ENCODE results near the gene NR5A2.
A peak's percentile ranks its signal among the peaks of the same experiment; 100 is the strongest.

Gene NR5A2

DNA sequence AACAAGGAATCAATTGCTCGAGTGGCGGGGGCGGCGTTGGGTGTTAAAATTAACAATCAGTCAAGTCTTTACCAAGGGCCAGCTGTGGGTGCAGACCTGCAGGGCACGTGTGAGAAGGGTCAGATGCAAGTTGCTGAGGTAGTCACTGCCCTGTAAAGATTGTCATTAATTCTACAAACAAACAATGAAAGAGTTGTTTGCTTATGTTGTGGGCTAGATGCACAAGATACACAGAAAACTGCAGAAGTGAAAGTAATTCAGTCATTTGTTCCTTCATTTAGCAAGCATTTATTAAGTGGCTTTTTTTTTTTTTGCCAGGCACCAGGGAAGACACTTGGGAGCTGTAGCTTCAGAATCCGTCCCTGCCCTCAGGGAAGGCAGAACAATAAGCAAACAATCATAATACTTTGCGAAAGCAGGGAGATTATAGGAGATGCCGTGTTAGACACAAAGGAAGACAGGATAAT lies 79.5 kb downstream of the NR5A2 start:
- Histone ChIP-seq H3K9me3 (ENCODE audit: control insufficient read depth, low read depth, low read length) (no peaks in the 10 kb centered on the region), H3K27ac (ENCODE audit: low read length) (no peak overlapping the region), H3K4me3 (ENCODE audit: low read length) (no peak overlapping the region), H3K4me1 (ENCODE audit: control insufficient read depth, low read depth, low read length) (no peaks in the 10 kb centered on the region), H3K27me3 (ENCODE audit: control insufficient read depth, insufficient read depth, low read length) (no peaks in the 10 kb centered on the region), H3K36me3 (ENCODE audit: control insufficient read depth, low read depth, low read length) (no peaks in the 10 kb centered on the region), H3K9ac (ENCODE audit: low read length) (no peak overlapping the region)

DNA sequence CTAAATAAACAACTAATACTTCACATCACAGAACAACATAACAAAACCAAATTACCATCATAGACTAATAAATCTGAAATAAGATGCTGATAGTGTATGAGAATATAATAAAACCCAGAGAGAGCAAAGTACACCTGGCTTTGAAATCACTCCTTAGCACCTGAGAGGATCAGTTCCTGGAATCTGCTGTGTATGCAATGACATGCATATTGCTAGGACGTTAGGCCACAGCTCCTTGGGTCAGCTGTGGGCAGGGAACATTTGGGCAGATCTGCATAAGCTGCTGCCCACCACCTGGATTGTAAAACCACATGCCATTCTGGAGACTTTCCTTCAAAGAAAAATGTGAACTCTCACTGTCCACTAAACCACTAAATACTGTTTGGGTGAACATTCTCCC lies 81.1 kb downstream of the NR5A2 start:
- Histone ChIP-seq H3K4me1 (ENCODE audit: control insufficient read depth, low read depth, low read length) (no peaks in the 10 kb centered on the region), H3K4me3 (ENCODE audit: low read length) (no peak overlapping the region), H3K36me3 (ENCODE audit: control insufficient read depth, low read depth, low read length) (no peaks in the 10 kb centered on the region), H3K9me3 (ENCODE audit: control insufficient read depth, low read depth, low read length) (no peaks in the 10 kb centered on the region), H3K9ac (ENCODE audit: low read length) (no peak overlapping the region), H3K27me3 (ENCODE audit: control insufficient read depth, insufficient read depth, low read length) (no peaks in the 10 kb centered on the region), H3K27ac (ENCODE audit: low read length) (no peak overlapping the region)

DNA sequence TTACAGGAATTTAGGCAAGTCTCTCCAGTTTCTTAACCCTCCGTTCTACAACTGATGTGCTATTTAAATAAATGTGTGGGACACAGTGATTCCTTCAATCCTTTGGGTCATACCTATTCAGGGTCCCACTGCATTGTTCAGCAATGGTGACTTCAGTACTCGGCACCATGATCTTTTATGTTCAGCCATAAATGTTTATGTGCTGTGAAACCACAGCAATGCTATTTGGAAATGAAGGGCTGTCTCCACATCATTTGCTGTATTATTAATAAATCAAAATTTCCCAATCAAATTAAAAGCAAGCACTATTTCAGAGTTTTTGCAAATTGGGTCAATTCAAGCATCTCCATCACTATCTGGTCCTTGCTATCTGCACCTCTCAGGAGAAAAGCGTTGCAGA lies 84.8 kb downstream of the NR5A2 start:
- no peak overlapping the region for H3K9ac ChIP-seq (ENCODE audit: low read length)
- H3K4me3 ChIP-seq (ENCODE audit: low read length), result no peak overlapping the region
- no peaks in the 10 kb centered on the region for H3K9me3 ChIP-seq (ENCODE audit: control insufficient read depth, low read depth, low read length)
- no peaks in the 10 kb centered on the region for H3K4me1 ChIP-seq (ENCODE audit: control insufficient read depth, low read depth, low read length)
- no peaks in the 10 kb centered on the region for H3K27me3 ChIP-seq (ENCODE audit: control insufficient read depth, insufficient read depth, low read length)
- H3K27ac ChIP-seq (ENCODE audit: low read length), result no peak overlapping the region
- H3K36me3 ChIP-seq (ENCODE audit: control insufficient read depth, low read depth, low read length), result no peaks in the 10 kb centered on the region

DNA sequence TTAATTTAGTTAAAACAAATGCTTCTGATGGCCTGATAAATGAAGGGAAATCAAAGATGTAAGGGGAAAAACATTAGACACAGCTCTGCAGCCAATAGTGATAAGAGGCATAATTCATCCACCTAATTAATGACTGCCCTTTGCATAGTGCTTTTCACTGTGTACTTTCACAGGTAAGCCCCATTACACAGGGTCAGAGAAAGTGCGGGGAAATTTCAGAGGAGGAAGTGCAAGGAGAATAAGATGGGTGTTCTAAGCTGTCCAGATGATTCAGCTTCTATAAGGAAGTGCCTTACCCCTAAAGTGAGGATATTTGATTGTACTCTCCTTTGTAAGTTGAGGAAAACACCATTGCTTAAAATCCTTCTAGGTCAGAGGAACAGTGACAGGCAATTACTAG lies 88.0 kb downstream of the NR5A2 start:
- Histone ChIP-seq H3K4me3 (ENCODE audit: low read length) (no peak overlapping the region), H3K36me3 (ENCODE audit: control insufficient read depth, low read depth, low read length) (no peaks in the 10 kb centered on the region), H3K9me3 (ENCODE audit: control insufficient read depth, low read depth, low read length) (no peaks in the 10 kb centered on the region), H3K9ac (ENCODE audit: low read length) (no peak overlapping the region), H3K27me3 (ENCODE audit: control insufficient read depth, insufficient read depth, low read length) (no peaks in the 10 kb centered on the region), H3K4me1 (ENCODE audit: control insufficient read depth, low read depth, low read length) (peaks cover 3% of the 10 kb centered on the region), H3K27ac (ENCODE audit: low read length) (no peak overlapping the region)

DNA sequence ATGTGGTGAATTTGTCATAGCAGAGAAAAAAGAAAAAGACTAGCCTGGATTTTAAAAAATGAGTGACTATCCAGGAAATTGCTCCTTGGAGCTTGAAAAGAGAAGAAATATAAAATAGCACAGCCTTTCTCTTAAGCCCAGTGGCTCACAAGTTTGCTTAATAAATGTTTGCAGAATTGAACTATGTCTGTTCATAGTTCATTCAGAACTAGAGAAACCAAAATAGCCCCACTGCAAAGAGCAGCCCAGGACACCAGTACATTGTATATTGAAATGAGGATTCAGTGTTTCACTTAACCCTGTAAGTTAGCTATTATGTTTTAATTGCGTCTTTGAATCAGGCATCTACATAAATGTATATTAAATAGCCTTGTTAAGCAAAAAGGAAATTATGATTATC lies 88.8 kb downstream of the NR5A2 start:
- Histone ChIP-seq H3K9ac (ENCODE audit: low read length) (no peak overlapping the region), H3K4me1 (ENCODE audit: control insufficient read depth, low read depth, low read length) (peaks cover 3% of the 10 kb centered on the region), H3K36me3 (ENCODE audit: control insufficient read depth, low read depth, low read length) (no peaks in the 10 kb centered on the region), H3K27ac (ENCODE audit: low read length) (no peak overlapping the region), H3K27me3 (ENCODE audit: control insufficient read depth, insufficient read depth, low read length) (no peaks in the 10 kb centered on the region), H3K9me3 (ENCODE audit: control insufficient read depth, low read depth, low read length) (no peaks in the 10 kb centered on the region), H3K4me3 (ENCODE audit: low read length) (no peak overlapping the region)

DNA sequence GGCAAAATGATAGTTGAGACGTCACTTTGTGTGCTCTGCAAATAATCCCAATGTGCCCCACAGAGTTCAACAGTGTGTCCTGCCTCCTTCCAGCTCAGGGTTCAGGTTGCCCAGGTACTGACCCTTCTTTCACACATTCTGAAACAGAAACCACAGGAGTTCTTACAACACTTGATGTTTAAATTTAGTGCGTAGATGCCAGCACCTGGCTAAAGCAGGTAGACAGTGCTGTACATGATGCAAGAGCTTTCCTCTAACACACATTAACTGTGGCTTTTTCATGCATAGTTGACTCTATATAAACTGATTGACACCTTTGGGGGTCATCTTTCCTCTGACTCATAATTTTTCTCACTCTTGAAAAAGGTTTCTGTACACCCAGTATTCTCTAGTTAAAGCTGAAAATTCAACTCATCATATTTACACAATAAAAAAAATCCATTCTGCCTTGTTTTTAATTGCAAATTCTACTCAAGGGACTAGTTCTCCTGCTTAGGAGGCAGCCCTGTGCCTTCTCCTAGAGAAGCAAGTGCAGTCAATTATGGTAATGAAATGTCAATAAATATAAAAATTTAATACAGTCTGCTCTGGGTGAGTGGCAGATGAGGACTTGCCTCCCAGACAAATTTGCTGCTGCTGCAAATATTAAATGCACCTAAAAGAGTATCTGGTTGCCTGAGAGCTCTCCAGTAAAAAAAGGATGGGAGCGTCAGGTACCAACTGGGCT lies 91.4 kb downstream of the NR5A2 start:
- no peak overlapping the region for H3K4me3 ChIP-seq (ENCODE audit: low read length)
- H3K9me3 ChIP-seq (ENCODE audit: control insufficient read depth, low read depth, low read length), result no peaks in the 10 kb centered on the region
- H3K27me3 ChIP-seq (ENCODE audit: control insufficient read depth, insufficient read depth, low read length), result no peaks in the 10 kb centered on the region
- H3K9ac ChIP-seq (ENCODE audit: low read length), result no peak overlapping the region
- no peak overlapping the region for H3K27ac ChIP-seq (ENCODE audit: low read length)
- no peaks in the 10 kb centered on the region for H3K36me3 ChIP-seq (ENCODE audit: control insufficient read depth, low read depth, low read length)
- peaks cover 3% of the 10 kb centered on the region for H3K4me1 ChIP-seq (ENCODE audit: control insufficient read depth, low read depth, low read length)

DNA sequence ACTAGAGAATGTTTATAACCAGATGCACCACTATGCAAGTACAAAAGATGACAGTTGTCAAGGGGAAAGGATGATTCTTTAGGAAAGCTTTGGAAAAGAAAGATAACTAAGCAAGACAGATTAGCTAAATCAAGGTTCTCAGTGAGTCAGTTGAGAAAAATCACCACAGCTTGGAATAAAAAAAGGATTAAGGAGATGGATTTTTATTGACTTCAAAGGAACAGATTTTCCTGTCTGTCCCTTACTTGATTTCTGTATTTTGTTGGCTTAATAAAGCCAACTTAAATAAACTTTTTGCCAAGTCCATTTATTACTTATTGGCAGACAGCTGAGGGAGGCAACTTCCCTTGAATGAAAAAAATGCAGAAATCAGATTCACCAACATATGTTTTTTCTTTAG lies 93.9 kb downstream of the NR5A2 start:
- Histone ChIP-seq H3K9ac (ENCODE audit: low read length) (no peak overlapping the region), H3K4me3 (ENCODE audit: low read length) (no peak overlapping the region), H3K27me3 (ENCODE audit: control insufficient read depth, insufficient read depth, low read length) (no peaks in the 10 kb centered on the region), H3K36me3 (ENCODE audit: control insufficient read depth, low read depth, low read length) (no peaks in the 10 kb centered on the region), H3K4me1 (ENCODE audit: control insufficient read depth, low read depth, low read length) (peaks cover 3% of the 10 kb centered on the region), H3K27ac (ENCODE audit: low read length) (no peak overlapping the region), H3K9me3 (ENCODE audit: control insufficient read depth, low read depth, low read length) (no peaks in the 10 kb centered on the region)

DNA sequence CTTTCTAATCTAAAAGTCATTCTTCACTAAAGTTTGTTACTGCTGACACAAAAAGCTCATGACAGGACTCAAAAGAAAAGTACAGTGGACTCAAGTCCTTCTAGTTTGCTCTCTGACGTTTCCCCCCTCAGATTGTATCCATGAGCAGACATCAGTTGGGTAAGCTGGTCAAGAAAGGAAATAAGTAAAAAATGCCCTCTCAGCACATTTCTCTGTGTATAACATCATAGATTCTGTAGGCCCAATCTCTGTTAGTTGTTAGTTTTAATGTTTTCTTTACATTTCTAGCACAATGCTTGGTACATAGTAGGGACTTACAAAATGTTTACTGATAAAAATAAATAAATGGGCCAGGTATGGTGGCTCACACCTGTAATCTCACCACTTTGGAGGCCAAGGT lies 96.8 kb downstream of the NR5A2 start:
- Histone ChIP-seq H3K4me3 (ENCODE audit: low read length) (no peak overlapping the region), H3K27ac (ENCODE audit: low read length) (no peak overlapping the region), H3K4me1 (ENCODE audit: control insufficient read depth, low read depth, low read length) (peaks cover 7% of the 10 kb centered on the region), H3K9ac (ENCODE audit: low read length) (no peak overlapping the region), H3K27me3 (ENCODE audit: control insufficient read depth, insufficient read depth, low read length) (no peaks in the 10 kb centered on the region), H3K9me3 (ENCODE audit: control insufficient read depth, low read depth, low read length) (no peaks in the 10 kb centered on the region), H3K36me3 (ENCODE audit: control insufficient read depth, low read depth, low read length) (no peaks in the 10 kb centered on the region)

DNA sequence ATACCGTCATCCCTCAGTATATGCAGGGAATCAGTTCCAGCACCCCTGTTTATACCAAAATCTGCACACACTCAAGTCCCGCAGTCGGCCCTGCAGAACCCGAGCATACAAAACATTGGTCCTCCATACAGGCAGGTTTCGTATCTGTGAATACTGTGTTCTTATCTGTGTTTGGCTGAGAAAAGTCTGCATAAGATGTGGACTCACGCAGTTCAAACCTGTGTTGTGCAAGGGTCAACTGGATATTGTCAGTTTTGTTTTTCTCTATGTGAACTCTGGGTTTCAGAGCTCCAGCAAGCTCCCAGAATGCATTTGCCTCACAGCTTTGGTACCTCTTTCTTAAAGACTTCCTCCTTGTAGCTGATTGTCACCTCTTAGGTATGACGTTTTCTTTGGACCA lies 100.6 kb downstream of the NR5A2 start:
- H3K4me1 ChIP-seq (ENCODE audit: control insufficient read depth, low read depth, low read length), result peaks cover 14% of the 10 kb centered on the region
- no peak overlapping the region for H3K9ac ChIP-seq (ENCODE audit: low read length)
- H3K9me3 ChIP-seq (ENCODE audit: control insufficient read depth, low read depth, low read length), result no peaks in the 10 kb centered on the region
- no peaks in the 10 kb centered on the region for H3K27me3 ChIP-seq (ENCODE audit: control insufficient read depth, insufficient read depth, low read length)
- H3K4me3 ChIP-seq (ENCODE audit: low read length), result no peak overlapping the region
- H3K36me3 ChIP-seq (ENCODE audit: control insufficient read depth, low read depth, low read length), result no peaks in the 10 kb centered on the region
- no peak overlapping the region for H3K27ac ChIP-seq (ENCODE audit: low read length)

DNA sequence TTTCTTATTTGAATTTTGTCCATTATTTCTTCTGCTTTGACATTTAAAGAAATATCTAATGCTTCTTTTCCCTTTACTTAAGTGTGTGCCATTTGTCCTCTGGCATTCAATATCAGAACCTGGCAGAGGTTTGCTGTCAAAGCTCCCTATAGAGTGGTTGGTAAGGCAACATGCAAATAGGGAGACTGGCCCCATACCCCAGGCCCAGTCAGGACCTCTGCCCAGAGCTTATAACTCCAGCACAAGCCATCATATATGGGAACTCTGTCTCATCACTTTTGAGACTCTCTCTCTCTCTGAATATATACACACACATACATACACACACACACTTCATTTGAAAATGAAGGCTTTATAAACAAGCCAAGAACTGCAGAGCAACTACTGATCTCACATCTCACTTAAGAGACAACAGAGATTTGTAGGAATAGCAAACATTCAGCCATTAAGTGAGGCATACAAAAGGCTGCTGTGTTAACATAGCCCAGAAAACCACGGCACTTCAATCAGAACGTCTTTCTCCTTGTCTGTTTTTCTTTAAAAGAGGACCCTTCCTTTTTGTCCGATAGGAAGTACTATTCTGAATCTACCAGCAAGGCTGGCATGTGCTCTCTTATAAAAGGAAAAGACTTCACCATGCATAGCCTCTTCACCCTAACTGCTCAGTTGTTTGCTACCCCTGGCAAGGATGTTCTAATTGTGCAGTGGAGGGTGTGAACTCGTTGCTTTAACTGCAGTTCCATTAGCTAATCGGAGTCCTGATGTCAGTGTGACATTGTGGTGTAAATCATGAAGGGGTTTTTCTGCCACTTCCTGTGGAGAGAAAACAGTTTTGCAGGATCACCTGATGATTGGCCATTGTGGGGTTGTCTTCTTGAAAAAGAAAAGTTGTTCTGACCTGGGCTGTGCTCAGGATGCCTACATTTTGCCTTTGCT lies 101.7 kb downstream of the NR5A2 start:
- Histone ChIP-seq H3K27me3 (ENCODE audit: control insufficient read depth, insufficient read depth, low read length) (no peaks in the 10 kb centered on the region), H3K36me3 (ENCODE audit: control insufficient read depth, low read depth, low read length) (no peaks in the 10 kb centered on the region), H3K9ac (ENCODE audit: low read length) (peak overlapping the region; percentile 7), H3K9me3 (ENCODE audit: control insufficient read depth, low read depth, low read length) (no peaks in the 10 kb centered on the region), H3K27ac (ENCODE audit: low read length) (no peak overlapping the region), H3K4me1 (ENCODE audit: control insufficient read depth, low read depth, low read length) (peaks cover 14% of the 10 kb centered on the region), H3K4me3 (ENCODE audit: low read length) (no peak overlapping the region)

DNA sequence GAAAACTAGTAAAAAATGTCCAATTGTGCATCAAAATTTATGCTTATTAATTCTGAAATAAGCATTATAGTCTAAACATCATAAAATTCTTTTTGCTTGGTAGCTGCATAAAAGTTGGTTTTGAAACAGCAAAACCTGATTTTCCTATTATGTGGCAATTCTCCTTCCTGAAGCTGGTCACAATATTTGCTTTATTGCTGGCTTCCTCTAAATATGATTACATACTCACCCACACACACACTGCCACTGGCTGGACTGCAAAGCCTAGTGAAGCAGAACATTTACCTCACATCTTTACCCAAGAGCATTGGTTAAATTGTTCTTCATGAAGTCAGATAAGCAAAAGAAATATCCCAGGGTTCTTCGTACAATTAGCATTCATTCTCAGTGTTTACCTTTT lies 103.0 kb downstream of the NR5A2 start:
- no peaks in the 10 kb centered on the region for H3K27me3 ChIP-seq (ENCODE audit: control insufficient read depth, insufficient read depth, low read length)
- H3K27ac ChIP-seq (ENCODE audit: low read length), result no peak overlapping the region
- H3K9me3 ChIP-seq (ENCODE audit: control insufficient read depth, low read depth, low read length), result no peaks in the 10 kb centered on the region
- H3K4me1 ChIP-seq (ENCODE audit: control insufficient read depth, low read depth, low read length), result peaks cover 14% of the 10 kb centered on the region
- no peak overlapping the region for H3K9ac ChIP-seq (ENCODE audit: low read length)
- H3K4me3 ChIP-seq (ENCODE audit: low read length), result no peak overlapping the region
- no peaks in the 10 kb centered on the region for H3K36me3 ChIP-seq (ENCODE audit: control insufficient read depth, low read depth, low read length)
